Upper lobe of right lung (tissue), 1 donor: Measurements from ENCODE around the gene AXL. TPM values are rescaled to one million over a fixed set of nuclear protein-coding genes. Genes with fewer than 3 reads are reported as not detected.
A peak's percentile ranks its signal among the peaks of the same experiment; 100 is the strongest.

ENCODE experiments used
- ATAC-seq: fragments of 200-7000 bp; cut with Tn5 transposase; one replicate; pipeline ENCODE4 v1.9.1; 2020; ENCODE audit warnings: mild to moderate bottlenecking, moderate library complexity
- DNase-seq: peaks from one replicate; pipeline ENCODE4 v3.0.0-alpha.2; 2020
- H3K27ac ChIP-seq: fragments of 200-600 bp; one replicate; pipeline ENCODE4 v1.8.0; 2022
- H3K27me3 ChIP-seq: fragments of 200-600 bp; one replicate; pipeline ENCODE4 v1.8.0; 2022; ENCODE audit warnings: mild to moderate bottlenecking
- H3K36me3 ChIP-seq: fragments of 200-600 bp; one replicate; pipeline ENCODE4 v1.8.0; 2022
- H3K4me1 ChIP-seq: fragments of 200-600 bp; one replicate; pipeline ENCODE4 v1.8.0; 2022
- H3K4me3 ChIP-seq: fragments of 200-600 bp; one replicate; pipeline ENCODE4 v1.8.0; 2022; ENCODE audit warnings: mild to moderate bottlenecking
- H3K9me3 ChIP-seq: fragments of 200-600 bp; one replicate; pipeline ENCODE4 v1.8.0; 2022
- CTCF ChIP-seq: fragments of 200-600 bp; IDR thresholded peaks from one replicate; pipeline ENCODE4 v1.8.0; 2022; ENCODE audit warnings: antibody characterized with exemption
- intact Hi-C: fragments of 100-400 bp; cut with DNase I; formaldehyde crosslinking; loops from one replicate; pipeline ENCODE4 v1.11.0; 2022
- total RNA-seq: library from RNA; stranded (reverse); fragmentation: NEBNext Ultra II Directional; extraction: Animal tissue kit (Norgen Biotek cat#: 25700); gene quantifications from one replicate; pipeline ENCODE4 v1.2.1, GENCODE V29; 2021
- donor health status: DM: no; HTN: yes; CAD: no; lungs with severe emphysema.

The AXL gene
- total RNA-seq, 1 donor from 2014 or later, result 59.1 TPM

- no peaks in the 10 kb centered on the region for H3K9me3 ChIP-seq
- peaks cover 14% of the 10 kb centered on the region for H3K4me1 ChIP-seq
- no peak for TF ChIP-seq CTCF
- no peak overlapping the region for H3K4me3 ChIP-seq
- ATAC-seq, result no peak
- no peak for DNase-seq
- H3K27ac ChIP-seq, result no peak overlapping the region
- intact Hi-C loops, result no loop called here
- H3K27me3 ChIP-seq, result no peaks in the 10 kb centered on the region
- H3K36me3 ChIP-seq, result no peaks in the 10 kb centered on the region
Measured at GRCh38 chr19:41223431-41224234, 4.6 kb downstream of the AXL start.

- intact Hi-C loops, result no loop called here
- no peak for TF ChIP-seq CTCF
- H3K27ac ChIP-seq, result no peak overlapping the region
- no peak for ATAC-seq
- H3K9me3 ChIP-seq, result no peaks in the 10 kb centered on the region
- peaks cover 14% of the 10 kb centered on the region for H3K4me1 ChIP-seq
- H3K36me3 ChIP-seq, result no peaks in the 10 kb centered on the region
- H3K27me3 ChIP-seq, result no peaks in the 10 kb centered on the region
- no peak for DNase-seq
- no peak overlapping the region for H3K4me3 ChIP-seq
Measured at GRCh38 chr19:41224632-41225031, 5.6 kb downstream of the AXL start.

- no peak for DNase-seq
- TF ChIP-seq CTCF, result no peak
- ATAC-seq, result peak; percentile 50
- Histone ChIP-seq H3K9me3 (no peaks in the 10 kb centered on the region), H3K4me1 (peaks cover 14% of the 10 kb centered on the region), H3K27me3 (no peaks in the 10 kb centered on the region), H3K4me3 (peak overlapping the region; percentile 52), H3K27ac (peak overlapping the region; percentile 83), H3K36me3 (no peaks in the 10 kb centered on the region)
- intact Hi-C loops, result no loop called here
Measured at GRCh38 chr19:41225238-41226052, 6.4 kb downstream of the AXL start.

- peak; percentile 85 for DNase-seq
- H3K4me1 ChIP-seq, result peaks cover 14% of the 10 kb centered on the region
- peak overlapping the region; percentile 52 for H3K4me3 ChIP-seq
- intact Hi-C loops, result no loop called here
- peak overlapping the region; percentile 83 for H3K27ac ChIP-seq
- no peaks in the 10 kb centered on the region for H3K9me3 ChIP-seq
- peak; percentile 9 for TF ChIP-seq CTCF
- no peaks in the 10 kb centered on the region for H3K27me3 ChIP-seq
- ATAC-seq, result peak; percentile 79
- H3K36me3 ChIP-seq, result no peaks in the 10 kb centered on the region
Measured at GRCh38 chr19:41226053-41226873, 7.2 kb downstream of the AXL start.

GRCh38 chr19:41226874-41227390, 7.9 kb downstream of the AXL start:
- intact Hi-C loops, result no loop called here
- H3K27me3 ChIP-seq, result no peaks in the 10 kb centered on the region
- H3K27ac ChIP-seq, result peak overlapping the region; percentile 83
- H3K4me3 ChIP-seq, result peak overlapping the region; percentile 52
- TF ChIP-seq CTCF, result no peak
- ATAC-seq (no peak), DNase-seq (no peak)
- no peaks in the 10 kb centered on the region for H3K36me3 ChIP-seq
- no peaks in the 10 kb centered on the region for H3K9me3 ChIP-seq
- peaks cover 14% of the 10 kb centered on the region for H3K4me1 ChIP-seq
